PC-3 (cell line): Measurements from ENCODE around the gene PBRM1. TPM values are rescaled to one million over a fixed set of nuclear protein-coding genes. Genes with fewer than 3 reads are reported as not detected.

Experiments used
- ATAC-seq: fragments of 200-7000 bp; cut with Tn5 transposase; 2 replicates; pipeline ENCODE4 v1.9.1; 2020; ENCODE audit warnings: mild to moderate bottlenecking, moderate library complexity
- BruUV-seq: library from RNA; stranded (reverse); fragments of 400-500 nt; replicated peaks from 2 replicates; lab custom pipeline; 2021; lab: Mats Ljungman, UMichigan
- CTCF ChIA-PET: fragments of 300-600 bp; sonication (Branson Sonifier 250); formaldehyde crosslinking; loops from one replicate; lab custom pipeline; 2022; ENCODE audit warnings: antibody characterized with exemption; lab: Charles Lee
- POLR2A ChIA-PET: fragments of 300-600 bp; sonication (Branson Sonifier 250); formaldehyde crosslinking; loops from one replicate; lab custom pipeline; 2022; ENCODE audit warnings: antibody characterized with exemption; ENCODE audit not compliant: unreplicated experiment; lab: Charles Lee
- DNase-seq: peaks from one replicate; pipeline ENCODE4 v3.0.0-alpha.2; 2015
- H2AFZ ChIP-seq: fragments of 300-600 bp; sonication (generic); 2 replicates; pipeline ENCODE4 v1.6.0; 2016; ENCODE audit warnings: antibody characterized with exemption, low read length
- H3F3A ChIP-seq: fragments of 300-600 bp; sonication (generic); one replicate; pipeline ENCODE4 v1.6.0; 2017; ENCODE audit warnings: antibody characterized with exemption, low read length, control low read depth, mild to moderate bottlenecking; ENCODE audit not compliant: unreplicated experiment
- H3K27ac ChIP-seq: fragments of 300-600 bp; sonication (generic); 2 replicates; pipeline ENCODE4 v1.5.1; 2016; ENCODE audit warnings: mild to moderate bottlenecking, low read length
- H3K27me3 ChIP-seq: fragments of 300-600 bp; sonication (generic); 2 replicates; pipeline ENCODE4 v1.6.1; 2016; ENCODE audit warnings: low read length, mixed read lengths
- H3K36me3 ChIP-seq: fragments of 300-600 bp; sonication (generic); 2 replicates; pipeline ENCODE4 v1.6.1; 2016; ENCODE audit warnings: low read depth, mixed run types, low read length, mixed read lengths
- H3K4me1 ChIP-seq: fragments of 300-600 bp; sonication (generic); 2 replicates; pipeline ENCODE4 v1.5.1; 2016; ENCODE audit warnings: low read length; ENCODE audit not compliant: insufficient read depth
- H3K4me2 ChIP-seq: fragments of 300-600 bp; sonication (generic); 2 replicates; pipeline ENCODE4 v1.6.0; 2016; ENCODE audit warnings: low read length
- H3K4me3 ChIP-seq: fragments of 300-600 bp; sonication (generic); 2 replicates; pipeline ENCODE4 v1.5.1; 2016; ENCODE audit warnings: mild to moderate bottlenecking, low read length, mixed read lengths
- H3K79me2 ChIP-seq: fragments of 300-600 bp; sonication (generic); 2 replicates; pipeline ENCODE4 v1.6.1; 2017; ENCODE audit warnings: low read length, mixed read lengths
- H3K9ac ChIP-seq: fragments of 300-600 bp; sonication (generic); 2 replicates; pipeline ENCODE4 v1.6.0; 2016; ENCODE audit warnings: mild to moderate bottlenecking, low read length
- H3K9me2 ChIP-seq: fragments of 300-600 bp; sonication (generic); replicated peaks from 2 replicates; pipeline ENCODE4 v1.6.1; 2016; ENCODE audit warnings: mixed run types, low read length, mixed read lengths
- H3K9me3 ChIP-seq: fragments of 300-600 bp; sonication (generic); 2 replicates; pipeline ENCODE4 v1.6.1; 2016; ENCODE audit warnings: low read length, mixed read lengths
- H4K20me1 ChIP-seq: fragments of 300-600 bp; sonication (generic); 2 replicates; pipeline ENCODE4 v1.6.1; 2016; ENCODE audit warnings: low read length, mixed read lengths
- EZH2 ChIP-seq: fragments of 300-600 bp; sonication (generic); IDR thresholded peaks from one replicate; pipeline ENCODE4 v1.6.1; 2017; ENCODE audit warnings: antibody characterized with exemption, mild to moderate bottlenecking, low read length; ENCODE audit not compliant: unreplicated experiment
- EZH2phosphoT487 ChIP-seq: fragments of 300-600 bp; sonication (generic); IDR thresholded peaks from 2 replicates; pipeline ENCODE4 v1.6.1; 2018; ENCODE audit warnings: mild to moderate bottlenecking, antibody characterized with exemption, low read length, borderline replicate concordance
- intact Hi-C: fragments of 100-400 bp; cut with micrococcal nuclease; formaldehyde crosslinking; loops from 2 replicates; pipeline ENCODE4 v1.9.0; 2023
- total RNA-seq: library from RNA; depleted of rRNA; stranded (reverse); fragments of >200 nt; gene quantifications from 2 replicates; pipeline ENCODE4 v1.2.3, GENCODE V29; 2014
- TF ChIP-seq, protein P1 (sequence below): fragments of 300-600 bp; sonication (generic); conservative IDR thresholded peaks from 2 replicates; pipeline ENCODE4 v1.5.1; 2017; ENCODE audit warnings: antibody characterized with exemption, low read depth, mild to moderate bottlenecking, low read length

Gene PBRM1
- total RNA-seq, 1 experiment from 2014 or later, result 59.7 TPM

DNA sequence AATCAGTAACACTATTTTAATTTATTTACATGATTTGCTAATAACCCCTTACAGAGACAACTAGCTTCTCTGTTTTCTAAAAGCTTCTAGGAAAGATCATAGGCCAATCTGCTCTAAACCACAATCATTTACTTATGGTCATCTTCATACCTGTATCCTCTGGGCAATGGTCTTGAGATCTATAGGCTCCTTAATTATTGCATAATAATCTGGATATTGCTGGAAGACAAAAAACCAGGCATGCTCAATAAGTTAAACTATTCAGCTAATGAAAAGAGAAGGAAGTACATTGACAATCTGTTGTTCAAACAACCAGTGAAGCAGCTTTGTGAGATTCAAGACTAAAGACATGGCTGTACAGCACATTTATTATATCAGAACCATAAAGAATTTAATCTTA lies 34.1 kb downstream of the PBRM1 start:
- no peaks in the 10 kb centered on the region for H4K20me1 ChIP-seq
- intact Hi-C loops, result no loop called here
- ATAC-seq, result no peak
- no peaks in the 10 kb centered on the region for H3F3A ChIP-seq
- no peak overlapping the region for H3K4me2 ChIP-seq
- no peak overlapping the region for H3K9ac ChIP-seq
- POLR2A ChIA-PET, result no interaction called here
- no peaks in the 10 kb centered on the region for H3K27me3 ChIP-seq
- DNase-seq, result no peak
- no TSS peak for BruUV-seq
- no peak for TF ChIP-seq EZH2
- TF ChIP-seq, protein P1, sequence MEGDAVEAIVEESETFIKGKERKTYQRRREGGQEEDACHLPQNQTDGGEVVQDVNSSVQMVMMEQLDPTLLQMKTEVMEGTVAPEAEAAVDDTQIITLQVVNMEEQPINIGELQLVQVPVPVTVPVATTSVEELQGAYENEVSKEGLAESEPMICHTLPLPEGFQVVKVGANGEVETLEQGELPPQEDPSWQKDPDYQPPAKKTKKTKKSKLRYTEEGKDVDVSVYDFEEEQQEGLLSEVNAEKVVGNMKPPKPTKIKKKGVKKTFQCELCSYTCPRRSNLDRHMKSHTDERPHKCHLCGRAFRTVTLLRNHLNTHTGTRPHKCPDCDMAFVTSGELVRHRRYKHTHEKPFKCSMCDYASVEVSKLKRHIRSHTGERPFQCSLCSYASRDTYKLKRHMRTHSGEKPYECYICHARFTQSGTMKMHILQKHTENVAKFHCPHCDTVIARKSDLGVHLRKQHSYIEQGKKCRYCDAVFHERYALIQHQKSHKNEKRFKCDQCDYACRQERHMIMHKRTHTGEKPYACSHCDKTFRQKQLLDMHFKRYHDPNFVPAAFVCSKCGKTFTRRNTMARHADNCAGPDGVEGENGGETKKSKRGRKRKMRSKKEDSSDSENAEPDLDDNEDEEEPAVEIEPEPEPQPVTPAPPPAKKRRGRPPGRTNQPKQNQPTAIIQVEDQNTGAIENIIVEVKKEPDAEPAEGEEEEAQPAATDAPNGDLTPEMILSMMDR, result no peak
- no peak for TF ChIP-seq EZH2phosphoT487
- no peaks in the 10 kb centered on the region for H3K9me3 ChIP-seq
- no peak overlapping the region for H3K27ac ChIP-seq
- CTCF ChIA-PET, result no interaction called here
- no peaks in the 10 kb centered on the region for H3K4me1 ChIP-seq
- no peaks in the 10 kb centered on the region for H3K9me2 ChIP-seq
- H3K4me3 ChIP-seq, result no peak overlapping the region
- peaks cover 33% of the 10 kb centered on the region for H3K36me3 ChIP-seq
- H3K79me2 ChIP-seq, result no peaks in the 10 kb centered on the region
- no peak overlapping the region for H2AFZ ChIP-seq

DNA sequence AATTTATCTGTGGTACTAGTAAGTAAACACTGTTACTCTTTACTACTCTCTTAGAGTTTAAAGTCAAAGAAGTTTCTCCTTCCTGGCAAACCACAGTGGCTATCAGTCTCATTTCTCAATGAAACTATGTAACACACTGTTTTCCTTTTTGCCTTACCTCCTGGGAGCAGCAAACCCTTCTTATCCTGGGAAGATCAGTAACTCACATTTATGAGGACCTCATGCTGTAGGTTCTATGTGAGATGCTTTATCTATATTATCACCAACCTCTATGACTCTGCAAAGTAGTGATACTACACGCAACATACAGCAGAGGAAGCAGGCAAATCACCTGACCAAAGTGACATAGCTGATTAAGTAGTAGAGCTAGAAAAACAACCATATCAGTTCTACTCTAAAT lies 35.3 kb downstream of the PBRM1 start:
- no peaks in the 10 kb centered on the region for H3K27me3 ChIP-seq
- peaks cover 29% of the 10 kb centered on the region; the same call in 1 of the 2 replicates for H3K36me3 ChIP-seq
- no peak overlapping the region for H3K4me2 ChIP-seq
- H3K9me2 ChIP-seq, result no peaks in the 10 kb centered on the region
- ChIA-PET POLR2A (no interaction called here), CTCF (no interaction called here)
- H4K20me1 ChIP-seq, result no peaks in the 10 kb centered on the region
- no peaks in the 10 kb centered on the region for H3F3A ChIP-seq
- H3K9ac ChIP-seq, result no peak overlapping the region
- no peak for TF ChIP-seq EZH2
- TF ChIP-seq, protein P1, result no peak
- no peak for TF ChIP-seq EZH2phosphoT487
- no peak overlapping the region for H2AFZ ChIP-seq
- DNase-seq (no peak), ATAC-seq (no peak)
- H3K27ac ChIP-seq, result no peak overlapping the region
- no TSS peak for BruUV-seq
- no peaks in the 10 kb centered on the region for H3K4me1 ChIP-seq
- no peaks in the 10 kb centered on the region for H3K9me3 ChIP-seq
- H3K79me2 ChIP-seq, result no peaks in the 10 kb centered on the region
- no peak overlapping the region for H3K4me3 ChIP-seq
- intact Hi-C loops, result no loop called here

DNA sequence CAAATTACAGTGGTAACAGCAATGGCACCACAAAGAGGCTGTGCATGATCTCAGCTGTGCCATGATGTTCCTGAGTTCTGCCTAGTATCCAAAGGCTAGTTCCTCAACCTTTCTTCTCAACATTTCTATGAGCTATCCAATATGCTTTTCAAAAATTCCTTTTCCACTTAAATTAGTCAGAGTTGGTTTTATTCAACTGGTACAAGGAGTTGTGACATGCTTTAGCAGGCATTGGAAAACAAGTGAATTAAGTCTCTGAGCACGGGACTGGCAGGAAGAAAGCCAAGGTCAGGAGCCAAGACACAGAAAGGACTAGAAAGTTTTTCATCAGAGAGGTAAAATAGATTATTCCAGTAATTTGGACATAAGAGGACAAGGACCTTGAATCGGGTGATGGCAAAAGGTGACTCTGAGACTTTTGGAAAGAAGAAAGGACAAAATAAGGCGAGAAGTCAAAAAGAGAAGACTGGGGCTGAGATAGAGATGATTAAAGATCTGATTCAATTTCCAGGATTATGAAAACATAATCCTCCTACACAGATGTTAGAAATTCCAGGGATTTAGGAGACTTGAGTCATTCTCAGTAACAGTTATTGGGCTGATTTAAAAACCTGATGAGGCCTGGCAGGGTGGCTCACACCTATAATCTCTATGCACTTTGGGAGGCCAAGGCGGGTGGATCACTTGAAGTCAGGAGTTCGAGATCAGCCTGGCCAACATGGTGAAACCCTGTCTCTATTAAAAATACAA lies 36.1 kb downstream of the PBRM1 start:
- Histone ChIP-seq H3K79me2 (no peaks in the 10 kb centered on the region), H3K9me2 (no peaks in the 10 kb centered on the region), H3K9ac (no peak overlapping the region), H3K4me1 (no peaks in the 10 kb centered on the region), H3K36me3 (peaks cover 31% of the 10 kb centered on the region; the same call in 1 of the 2 replicates), H3K27me3 (no peaks in the 10 kb centered on the region), H3K9me3 (no peaks in the 10 kb centered on the region), H3K4me2 (no peak overlapping the region), H3K4me3 (no peak overlapping the region), H4K20me1 (no peaks in the 10 kb centered on the region), H2AFZ (no peak overlapping the region), H3K27ac (no peak overlapping the region), H3F3A (no peaks in the 10 kb centered on the region)
- DNase-seq (no peak), ATAC-seq (no peak)
- ChIA-PET CTCF (no interaction called here), POLR2A (no interaction called here)
- TF ChIP-seq EZH2, result no peak
- TF ChIP-seq EZH2phosphoT487, result no peak
- TF ChIP-seq, protein P1, result no peak
- BruUV-seq, result no TSS peak
- intact Hi-C loops, result no loop called here
